Activated naive CD8-positive, alpha-beta T cell treated with anti-CD3 and anti-CD28 coated beads, Interleukin-2, amount 50 U/mL, for 16 hours (primary cell): Measurements from ENCODE around the gene SLC22A31.

Experiments used
- DNase-seq: peaks from one replicate; pipeline ENCODE4 v3.0.0-alpha.2; 2020; ENCODE audit warnings: low read depth, low spot score

SLC22A31 gene

DNA sequence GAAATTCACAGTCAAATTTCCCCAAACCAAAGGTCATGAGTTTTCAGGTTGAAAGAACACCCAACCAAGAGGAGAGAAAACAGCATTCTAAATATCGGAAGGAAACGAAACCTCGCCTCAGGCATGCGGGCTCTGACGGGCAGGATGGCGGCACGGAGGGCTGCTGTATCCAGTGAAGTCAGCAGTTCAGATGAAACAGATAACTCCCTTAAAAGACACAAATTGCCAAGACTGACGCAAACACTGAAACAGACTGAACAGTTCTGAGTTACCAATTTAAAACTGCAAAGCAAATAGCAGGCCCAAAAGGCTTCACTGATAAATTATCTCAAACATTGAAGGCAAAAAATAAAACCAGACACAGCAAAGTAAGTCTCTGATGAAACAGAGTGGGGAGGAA is 49.4 kb downstream of the SLC22A31 start:
- no peak for DNase-seq

DNA sequence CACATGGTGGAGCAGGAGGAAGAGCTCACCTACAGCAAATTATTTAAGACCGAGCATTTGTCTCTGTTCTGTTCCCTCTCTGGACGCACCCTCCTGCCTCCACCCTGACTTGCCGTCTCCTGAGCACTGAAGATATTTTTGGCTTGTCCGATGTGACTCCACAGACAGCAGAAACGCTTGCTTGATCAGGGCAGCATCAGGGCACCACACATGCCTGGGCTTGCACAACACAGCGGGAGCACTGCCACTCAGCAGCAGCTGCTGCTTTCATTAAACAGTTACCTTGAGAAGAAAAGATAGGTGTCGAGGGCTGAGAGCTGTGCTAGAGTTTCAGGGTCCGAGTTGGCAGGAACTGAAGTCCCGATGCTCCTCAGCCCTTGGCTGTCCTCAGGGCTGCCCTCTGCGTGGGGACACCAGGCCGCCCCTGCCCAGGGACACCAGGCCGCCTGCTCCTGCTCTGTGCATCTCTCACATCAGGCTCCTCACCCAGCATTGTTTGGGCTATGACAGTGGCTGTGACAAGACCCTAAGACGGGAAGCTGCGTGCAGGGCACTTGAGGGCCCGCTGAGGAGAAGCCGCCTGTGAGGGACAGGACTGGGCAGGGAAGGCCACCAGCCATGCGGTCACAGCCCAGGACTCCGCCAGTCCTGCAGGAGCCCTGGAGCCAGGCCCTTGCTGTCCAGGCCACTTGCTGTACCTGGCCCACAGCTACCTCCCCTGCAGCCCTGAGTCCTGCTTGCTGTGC is 50.1 kb downstream of the SLC22A31 start:
- DNase-seq = no peak

DNA sequence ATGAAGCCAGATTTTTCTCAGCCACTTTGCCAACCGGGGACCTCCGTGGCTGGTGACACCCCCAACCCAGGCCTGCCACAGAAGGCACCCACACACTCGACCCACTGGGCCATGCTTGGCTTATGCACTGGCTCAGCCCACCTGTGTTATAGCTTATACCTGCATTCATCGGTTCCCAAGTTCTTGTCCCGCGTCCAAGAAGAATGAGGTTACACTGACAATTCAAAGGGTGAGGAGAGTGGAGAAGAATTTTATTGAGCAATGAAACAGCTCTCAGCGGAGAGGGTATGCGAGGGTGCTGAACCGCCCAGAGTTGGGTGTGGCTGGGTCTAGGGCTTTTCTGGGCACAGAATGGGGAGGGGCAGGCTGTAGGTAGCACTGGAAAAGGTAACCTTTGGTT is 51.0 kb downstream of the SLC22A31 start:
- no peak for DNase-seq

DNA sequence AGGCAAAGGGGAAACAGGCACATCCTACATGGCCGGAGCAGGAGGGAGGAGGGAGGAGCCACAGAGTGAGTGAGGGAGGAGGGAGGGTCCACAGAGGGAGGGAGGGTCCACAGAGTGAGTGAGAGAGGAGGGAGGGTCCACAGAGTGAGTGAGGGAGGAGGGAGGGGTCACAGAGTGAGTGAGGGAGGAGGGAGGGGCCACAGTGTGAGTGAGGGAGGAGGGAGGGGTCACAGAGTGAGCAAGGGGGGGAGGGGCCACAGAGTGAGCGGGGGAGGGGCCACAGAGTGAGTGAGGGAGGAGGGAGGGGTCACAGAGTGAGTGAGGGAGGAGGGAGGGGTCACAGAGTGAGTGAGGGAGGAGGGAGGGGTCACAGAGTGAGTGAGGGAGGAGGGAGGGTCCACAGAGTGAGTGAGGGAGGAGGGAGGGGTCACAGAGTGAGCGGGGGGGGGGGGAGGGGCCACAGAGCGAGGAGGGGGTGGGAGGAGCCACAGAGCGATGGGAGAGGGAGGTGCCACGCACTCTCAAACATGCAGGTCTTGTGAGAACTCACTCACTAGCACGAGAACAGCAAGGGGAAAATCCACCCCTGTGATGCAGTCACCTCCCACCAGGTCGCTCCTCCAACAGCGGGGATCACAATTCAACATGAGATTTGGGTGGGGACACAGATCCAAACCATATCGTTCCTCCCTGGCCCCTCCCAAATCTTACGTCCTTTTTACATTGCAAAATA is 53.1 kb downstream of the SLC22A31 start:
- DNase-seq = no peak

DNA sequence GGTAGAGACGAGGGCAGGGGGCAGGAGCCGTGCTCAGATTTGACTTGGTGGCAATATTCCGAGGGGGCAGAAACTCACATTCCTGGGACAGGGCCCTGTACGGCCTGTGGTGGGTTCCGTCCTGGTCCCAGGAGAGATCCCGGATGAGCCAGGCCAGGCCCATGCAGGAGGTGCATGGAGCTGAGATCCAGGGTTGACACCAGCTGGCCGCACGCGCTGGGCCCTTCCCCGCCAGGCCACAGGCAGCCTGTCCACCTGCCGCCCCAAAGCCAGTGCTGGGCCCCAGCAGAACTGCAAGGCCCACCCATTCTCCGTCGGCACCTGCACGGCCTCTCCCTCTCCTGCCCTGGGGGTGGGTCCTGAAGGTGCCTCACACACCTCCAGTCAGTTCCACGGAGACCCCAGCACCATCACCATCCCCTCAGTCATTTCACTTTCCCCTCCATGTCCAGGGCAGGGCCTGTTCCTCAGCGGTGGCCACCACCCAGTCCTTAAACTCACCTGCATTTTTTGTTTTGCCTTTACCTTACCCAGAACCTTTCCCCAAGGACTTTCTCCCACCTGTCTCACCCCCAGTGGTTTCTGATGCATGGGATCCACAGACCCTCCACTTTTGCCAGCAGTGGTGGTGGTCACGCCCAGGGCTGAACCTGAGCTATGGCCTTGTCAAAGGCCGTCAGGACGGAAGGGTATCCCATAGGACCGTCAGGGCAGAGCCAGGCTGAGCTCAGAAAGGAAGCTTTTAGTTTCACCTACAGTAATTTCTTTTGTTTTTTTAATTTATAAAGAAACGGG is 53.9 kb downstream of the SLC22A31 start:
- no peak for DNase-seq
